HCT116 (cell line): ENCODE data around the gene FOXA1. TPM values are rescaled to one million over a fixed set of nuclear protein-coding genes. Genes with fewer than 3 reads are reported as not detected.

Experiments
- ATAC-seq: fragments of 200-7000 bp; cut with Tn5 transposase; 2 replicates; pipeline ENCODE4 v1.9.1; 2020; ENCODE audit warnings: mild to moderate bottlenecking, moderate library complexity
- BruUV-seq: library from RNA; stranded (reverse); fragments of 400-500 nt; replicated peaks from 2 replicates; lab custom pipeline; 2021; lab: Mats Ljungman, UMichigan
- CTCF ChIA-PET: fragments of 300-600 bp; sonication (Branson Sonifier 250); formaldehyde crosslinking; loops from one replicate; lab custom pipeline; 2021; ENCODE audit warnings: antibody characterized with exemption; lab: Charles Lee
- POLR2A ChIA-PET: fragments of 300-600, 350-600 bp; sonication (Branson Sonifier 250); formaldehyde crosslinking; loops from one replicate; lab custom pipeline; 2021; ENCODE audit warnings: antibody characterized with exemption; lab: Charles Lee
- RAD21 ChIA-PET, 2 experiments: fragments of 300-600 bp; sonication (Branson Sonifier 250); formaldehyde crosslinking; loops; one replicate each; lab custom pipeline; 2023; ENCODE audit warnings: low total read pairs in 2 of 2; ENCODE audit not compliant: uncharacterized antibody in 2 of 2, unreplicated experiment in 2 of 2, low non-redundant PET in 1 of 2; lab: Charles Lee
- DNase-seq: peaks from one replicate; pipeline ENCODE4 v3.0.0-alpha.2; 2010; ENCODE audit warnings: low read depth, low spot score
- H2AFZ ChIP-seq: fragments of 200-600 bp; shearing (Covaris generic), sonication (generic); 2 replicates; pipeline ENCODE4 v1.6.1; 2017; ENCODE audit warnings: low read depth, mixed run types, mixed read lengths, antibody characterized with exemption, low read length; ENCODE audit not compliant: poor library complexity, severe bottlenecking
- H3K27ac ChIP-seq: 2 replicates; pipeline ENCODE4 v1.5.1; 2012; ENCODE audit warnings: low read depth, low read length
- H3K27me3 ChIP-seq: fragments of 200-600 bp; sonication (generic); 2 replicates; pipeline ENCODE4 v1.6.1; 2016; ENCODE audit warnings: mixed run types, low read length, mixed read lengths; ENCODE audit not compliant: insufficient read depth
- H3K36me3 ChIP-seq, 2 experiments: fragments of 200-500 bp in 1 of 2; fragments of 200-600 bp in 1 of 2; sonication (Bioruptor generic) in 1 of 2; sonication (generic) in 1 of 2; 2 replicates each; pipeline versions ENCODE4 v1.5.1 to v1.6.1; 2014 to 2016; ENCODE audit warnings: low read length in 2 of 2, inconsistent platforms in 1 of 2, mixed read lengths in 1 of 2, mixed run types in 1 of 2; ENCODE audit not compliant: insufficient read depth in 2 of 2, control insufficient read depth in 1 of 2
- H3K4me1 ChIP-seq, 2 experiments: fragments of 200-600 bp in 1 of 2; sonication (generic) in 1 of 2; 2 replicates each; pipeline versions ENCODE4 v1.5.1 to v1.6.1; 2012 to 2017; ENCODE audit warnings: low read length in 2 of 2, inconsistent platforms in 1 of 2, mild to moderate bottlenecking in 1 of 2, mixed read lengths in 1 of 2, mixed run types in 1 of 2, moderate library complexity in 1 of 2; ENCODE audit not compliant: insufficient read depth in 2 of 2, control insufficient read depth in 1 of 2
- H3K4me2 ChIP-seq: fragments of 200-600 bp; sonication (generic); 2 replicates; pipeline ENCODE4 v1.6.1; 2017; ENCODE audit warnings: mixed run types, low read length, mixed read lengths
- H3K4me3 ChIP-seq, 2 experiments: fragments of 200-600 bp in 1 of 2; sonication (generic) in 1 of 2; replicated peaks in 1 of 2; 2 replicates each; pipeline ENCODE4 v1.5.1; 2011 to 2016; ENCODE audit warnings: low read length in 2 of 2, control low read depth in 1 of 2, low read depth in 1 of 2, mild to moderate bottlenecking in 1 of 2, mixed read lengths in 1 of 2, mixed run types in 1 of 2
- H3K79me2 ChIP-seq: fragments of 200-600 bp; sonication (generic); 2 replicates; pipeline ENCODE4 v1.6.1; 2017; ENCODE audit warnings: mild to moderate bottlenecking, mixed run types, low read length, moderate library complexity, mixed read lengths; ENCODE audit not compliant: insufficient read depth
- H3K9ac ChIP-seq: fragments of 200-600 bp; sonication (generic); 2 replicates; pipeline ENCODE4 v1.6.1; 2016; ENCODE audit warnings: low read length, mixed read lengths
- H3K9me2 ChIP-seq: fragments of 200-600 bp; sonication (generic), shearing (Covaris generic); 2 replicates; pipeline ENCODE4 v1.6.1; 2017; ENCODE audit warnings: mixed run types, mild to moderate bottlenecking, moderate library complexity; ENCODE audit not compliant: insufficient read depth
- H3K9me3 ChIP-seq, 2 experiments: fragments of 200-500 bp in 1 of 2; fragments of 200-600 bp in 1 of 2; sonication (Bioruptor generic) in 1 of 2; sonication (generic) in 1 of 2; 2 replicates each; pipeline ENCODE4 v1.6.1; 2014 to 2017; ENCODE audit warnings: low read length in 2 of 2, mixed read lengths in 2 of 2, inconsistent platforms in 1 of 2, low read depth in 1 of 2, mild to moderate bottlenecking in 1 of 2, mixed run types in 1 of 2, moderate library complexity in 1 of 2; ENCODE audit not compliant: control insufficient read depth in 1 of 2, insufficient read depth in 1 of 2
- H4K20me1 ChIP-seq: fragments of 200-600 bp; sonication (generic), shearing (Covaris generic); 2 replicates; pipeline ENCODE4 v1.6.1; 2017; ENCODE audit warnings: mixed run types, mild to moderate bottlenecking, moderate library complexity; ENCODE audit not compliant: insufficient read depth
- CEBPB ChIP-seq: IDR thresholded peaks from 2 replicates; pipeline ENCODE4 v1.6.1; 2012; ENCODE audit warnings: low read depth
- EZH2 ChIP-seq: fragments of 200-600 bp; sonication (generic); IDR thresholded peaks from 2 replicates; pipeline ENCODE4 v1.6.1; 2017; ENCODE audit warnings: antibody characterized with exemption, mixed run types
- SRF ChIP-seq: IDR thresholded peaks from 2 replicates; pipeline ENCODE4 v1.6.1; 2012; ENCODE audit warnings: low read depth
- YY1 ChIP-seq: IDR thresholded peaks from 2 replicates; pipeline ENCODE4 v1.6.1; 2011; ENCODE audit warnings: low read length, low read depth, moderate library complexity, mild to moderate bottlenecking; ENCODE audit not compliant: insufficient replicate concordance; ENCODE audit errors: extremely low read depth
- ZFX ChIP-seq: fragments of 450-650 bp; IDR thresholded peaks from 2 replicates; pipeline ENCODE4 v1.6.1; 2017
- ZNF274 ChIP-seq: fragments of 200-500 bp; sonication (Bioruptor generic); IDR thresholded peaks from 2 replicates; pipeline ENCODE4 v1.6.1; 2014; ENCODE audit warnings: mild to moderate bottlenecking, low read depth, low read length, inconsistent platforms
- intact Hi-C: fragments of 100-400 bp; cut with micrococcal nuclease; formaldehyde crosslinking; loops from 2 replicates; pipeline ENCODE4 v1.10.0; 2022
- total RNA-seq: library from RNA; stranded (reverse); gene quantifications from one replicate; pipeline ENCODE4 v1.2.1, GENCODE V29; 2021; ENCODE audit not compliant: unreplicated experiment
- TF ChIP-seq, protein P1 (sequence below), 3 experiments: fragments of 200-600 bp in 1 of 3; sonication (generic) in 1 of 3; IDR thresholded peaks in 2 of 3; conservative IDR thresholded peaks in 1 of 3; 2 replicates each; pipeline ENCODE4 v1.5.1; 2012 to 2017; ENCODE audit warnings: low read depth in 2 of 3, low read length in 2 of 3, antibody characterized with exemption in 1 of 3, borderline replicate concordance in 1 of 3, control low read depth in 1 of 3, mild to moderate bottlenecking in 1 of 3, mixed read lengths in 1 of 3, mixed run types in 1 of 3, moderate library complexity in 1 of 3; ENCODE audit not compliant: insufficient read depth in 1 of 3
- TF ChIP-seq, protein P2 (sequence below): IDR thresholded peaks from 2 replicates; pipeline ENCODE4 v1.6.1; 2012

The FOXA1 gene
- total RNA-seq, 1 experiment from 2014 or later: 1.3 TPM

DNA sequence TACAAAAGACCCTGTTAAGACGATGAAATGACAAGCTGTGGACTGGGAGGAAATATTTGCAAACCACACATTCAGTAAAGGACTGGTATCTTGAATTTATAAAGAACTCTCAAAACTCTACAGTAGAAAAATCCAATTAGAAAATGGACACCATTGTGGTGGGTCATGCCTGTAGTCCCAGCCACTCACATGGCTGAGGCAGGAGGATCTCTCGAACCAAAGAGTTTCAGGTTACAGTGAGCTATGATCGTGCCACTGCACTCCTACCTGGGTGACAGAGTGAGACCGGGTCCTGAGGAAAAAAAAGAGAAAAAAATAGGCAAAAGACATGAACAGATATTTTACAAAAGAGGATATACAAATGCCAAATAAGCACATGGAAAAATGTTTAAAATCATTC is 42.3 kb upstream of the FOXA1 start:
- Histone ChIP-seq H3K4me1 (no peaks in the 10 kb centered on the region), H4K20me1 (no peaks in the 10 kb centered on the region), H3K27ac (no peak overlapping the region), H3K9me3 (no peaks in the 10 kb centered on the region), H3K27me3 (no peaks in the 10 kb centered on the region), H3K4me2 (no peak overlapping the region), H3K36me3 (no peaks in the 10 kb centered on the region), H3K9me2 (no peaks in the 10 kb centered on the region), H3K79me2 (no peaks in the 10 kb centered on the region), H3K9ac (no peak overlapping the region), H3K4me3 (no peak overlapping the region), H2AFZ (no peak overlapping the region)
- intact Hi-C loops: no loop called here
- no TSS peak for BruUV-seq
- TF ChIP-seq CEBPB (no peak), SRF (no peak), ZNF274 (no peak), YY1 (no peak), EZH2 (no peak), ZFX (no peak)
- TF ChIP-seq, protein P1, sequence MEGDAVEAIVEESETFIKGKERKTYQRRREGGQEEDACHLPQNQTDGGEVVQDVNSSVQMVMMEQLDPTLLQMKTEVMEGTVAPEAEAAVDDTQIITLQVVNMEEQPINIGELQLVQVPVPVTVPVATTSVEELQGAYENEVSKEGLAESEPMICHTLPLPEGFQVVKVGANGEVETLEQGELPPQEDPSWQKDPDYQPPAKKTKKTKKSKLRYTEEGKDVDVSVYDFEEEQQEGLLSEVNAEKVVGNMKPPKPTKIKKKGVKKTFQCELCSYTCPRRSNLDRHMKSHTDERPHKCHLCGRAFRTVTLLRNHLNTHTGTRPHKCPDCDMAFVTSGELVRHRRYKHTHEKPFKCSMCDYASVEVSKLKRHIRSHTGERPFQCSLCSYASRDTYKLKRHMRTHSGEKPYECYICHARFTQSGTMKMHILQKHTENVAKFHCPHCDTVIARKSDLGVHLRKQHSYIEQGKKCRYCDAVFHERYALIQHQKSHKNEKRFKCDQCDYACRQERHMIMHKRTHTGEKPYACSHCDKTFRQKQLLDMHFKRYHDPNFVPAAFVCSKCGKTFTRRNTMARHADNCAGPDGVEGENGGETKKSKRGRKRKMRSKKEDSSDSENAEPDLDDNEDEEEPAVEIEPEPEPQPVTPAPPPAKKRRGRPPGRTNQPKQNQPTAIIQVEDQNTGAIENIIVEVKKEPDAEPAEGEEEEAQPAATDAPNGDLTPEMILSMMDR (IDR thresholded peaks at IDR 0.05 in 2 of 3, conservative IDR thresholded peaks at IDR 0.05 in 1 of 3; ENCODE audit: borderline replicate concordance in 1 of 3, insufficient read depth in 1 of 3, low read depth in 2 of 3, low read length in 2 of 3): no peak
- TF ChIP-seq, protein P2, sequence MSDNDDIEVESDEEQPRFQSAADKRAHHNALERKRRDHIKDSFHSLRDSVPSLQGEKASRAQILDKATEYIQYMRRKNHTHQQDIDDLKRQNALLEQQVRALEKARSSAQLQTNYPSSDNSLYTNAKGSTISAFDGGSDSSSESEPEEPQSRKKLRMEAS: no peak
- RAD21 ChIA-PET: no interaction called here
- ATAC-seq: no peak
- POLR2A ChIA-PET: no interaction called here
- no peak for DNase-seq
- CTCF ChIA-PET: no interaction called here
